Neural cell (in vitro differentiated cells): ENCODE measurements around the gene CEP85. TPM values are rescaled to one million over a fixed set of nuclear protein-coding genes. Genes with fewer than 3 reads are reported as not detected.

Experiments used
- H2AFZ ChIP-seq: fragments of 200-600, 300-800 bp; sonication (generic), shearing (Covaris generic); 2 replicates; pipeline ENCODE4 v1.6.0; 2014; ENCODE audit warnings: low read depth, mild to moderate bottlenecking, antibody characterized with exemption, low read length, moderate library complexity
- H3F3A ChIP-seq: fragments of 200-600 bp; shearing (Covaris generic); 2 replicates; pipeline ENCODE4 v1.6.1; 2016; ENCODE audit warnings: mild to moderate bottlenecking, moderate library complexity, mixed read lengths, antibody characterized with exemption, low read length; ENCODE audit not compliant: insufficient read depth, poor library complexity, severe bottlenecking
- H3K27ac ChIP-seq: fragments of 200-600, 300-800 bp; sonication (generic), shearing (Covaris generic); 2 replicates; pipeline ENCODE4 v1.5.1; 2014; ENCODE audit warnings: mild to moderate bottlenecking, low read length, moderate library complexity
- H3K27me3 ChIP-seq: fragments of 300-800, 200-600 bp; sonication (generic), shearing (Covaris generic); 2 replicates; pipeline ENCODE4 v1.6.0; 2014; ENCODE audit warnings: mild to moderate bottlenecking, low read depth, low read length, moderate library complexity; ENCODE audit not compliant: insufficient read depth
- H3K36me3 ChIP-seq: fragments of 300-800, 200-600 bp; sonication (generic), shearing (Covaris generic); 2 replicates; pipeline ENCODE4 v1.5.1; 2014; ENCODE audit warnings: mild to moderate bottlenecking, antibody characterized with exemption, low read length, moderate library complexity; ENCODE audit not compliant: insufficient read depth
- H3K4me2 ChIP-seq: fragments of 300-800, 200-600 bp; sonication (generic), shearing (Covaris generic); 2 replicates; pipeline ENCODE4 v1.6.0; 2014; ENCODE audit warnings: mild to moderate bottlenecking, low read length
- H3K4me3 ChIP-seq: fragments of 300-800, 200-600 bp; sonication (generic), shearing (Covaris generic); 2 replicates; pipeline ENCODE4 v1.5.1; 2014; ENCODE audit warnings: mild to moderate bottlenecking, low read length, moderate library complexity
- H3K79me2 ChIP-seq: fragments of 200-600 bp; shearing (Covaris generic); replicated peaks from 2 replicates; pipeline ENCODE4 v1.6.0; 2014; ENCODE audit warnings: mild to moderate bottlenecking, low read length, moderate library complexity; ENCODE audit not compliant: insufficient read depth
- H3K9ac ChIP-seq: fragments of 300-800, 200-600 bp; sonication (generic), shearing (Covaris generic); 2 replicates; pipeline ENCODE4 v1.6.1; 2016; ENCODE audit warnings: mild to moderate bottlenecking, low read length, mixed read lengths
- H3K9me2 ChIP-seq: fragments of 200-600 bp; shearing (Covaris generic); 2 replicates; pipeline ENCODE4 v1.6.1; 2016; ENCODE audit warnings: mild to moderate bottlenecking, low read length, mixed read lengths; ENCODE audit not compliant: insufficient read depth
- H3K9me3 ChIP-seq: fragments of 200-600, 300-800 bp; sonication (generic), shearing (Covaris generic); 2 replicates; pipeline ENCODE4 v1.6.1; 2016; ENCODE audit warnings: mild to moderate bottlenecking, mixed run types, low read length, moderate library complexity, mixed read lengths
- H4K20me1 ChIP-seq: fragments of 200-600 bp; shearing (Covaris generic); 2 replicates; pipeline ENCODE4 v1.6.1; 2016; ENCODE audit warnings: mild to moderate bottlenecking, mixed run types; ENCODE audit not compliant: insufficient read depth
- EP300 ChIP-seq: fragments of 450-650 bp; conservative IDR thresholded peaks from 2 replicates; pipeline ENCODE4 v1.6.1; 2014; ENCODE audit warnings: antibody characterized with exemption, mild to moderate bottlenecking, moderate library complexity; ENCODE audit not compliant: poor library complexity, severe bottlenecking
- EZH2 ChIP-seq: fragments of 200-600, 300-800 bp; shearing (Covaris generic), sonication (generic); IDR thresholded peaks from 2 replicates; pipeline ENCODE4 v1.6.1; 2014; ENCODE audit warnings: antibody characterized with exemption, low read length, borderline replicate concordance, mild to moderate bottlenecking; ENCODE audit not compliant: insufficient read depth, poor library complexity, severe bottlenecking
- MXI1 ChIP-seq: fragments of 450-650 bp; conservative IDR thresholded peaks from 2 replicates; pipeline ENCODE4 v1.6.1; 2014; ENCODE audit warnings: antibody characterized with exemption, mild to moderate bottlenecking; ENCODE audit not compliant: poor library complexity, severe bottlenecking
- POLR2AphosphoS5 ChIP-seq: IDR thresholded peaks from 2 replicates; pipeline ENCODE4 v1.6.1; 2012
- RAD21 ChIP-seq: fragments of 450-650 bp; conservative IDR thresholded peaks from 2 replicates; pipeline ENCODE4 v1.6.1; 2014; ENCODE audit warnings: antibody characterized with exemption, mild to moderate bottlenecking, moderate library complexity
- REST ChIP-seq: IDR thresholded peaks from 2 replicates; pipeline ENCODE4 v1.6.1; 2012; ENCODE audit warnings: borderline replicate concordance
- TAF1 ChIP-seq: IDR thresholded peaks from 2 replicates; pipeline ENCODE4 v1.6.1; 2012; ENCODE audit warnings: low read depth
- polyA plus RNA-seq: library from polyadenylated mRNA; depleted of rRNA; stranded (reverse); fragments of >200 nt; gene quantifications from 2 replicates; pipeline ENCODE4 v1.2.3, GENCODE V29; 2014
- TF ChIP-seq, protein P1 (sequence below): fragments of 450-650 bp; IDR thresholded peaks from 2 replicates; pipeline ENCODE4 v1.5.1; 2014; ENCODE audit warnings: antibody characterized with exemption, mild to moderate bottlenecking, moderate library complexity; ENCODE audit not compliant: poor library complexity, severe bottlenecking

The CEP85 gene
- polyA plus RNA-seq, 1 donor from 2014 or later = 20.5 TPM

DNA sequence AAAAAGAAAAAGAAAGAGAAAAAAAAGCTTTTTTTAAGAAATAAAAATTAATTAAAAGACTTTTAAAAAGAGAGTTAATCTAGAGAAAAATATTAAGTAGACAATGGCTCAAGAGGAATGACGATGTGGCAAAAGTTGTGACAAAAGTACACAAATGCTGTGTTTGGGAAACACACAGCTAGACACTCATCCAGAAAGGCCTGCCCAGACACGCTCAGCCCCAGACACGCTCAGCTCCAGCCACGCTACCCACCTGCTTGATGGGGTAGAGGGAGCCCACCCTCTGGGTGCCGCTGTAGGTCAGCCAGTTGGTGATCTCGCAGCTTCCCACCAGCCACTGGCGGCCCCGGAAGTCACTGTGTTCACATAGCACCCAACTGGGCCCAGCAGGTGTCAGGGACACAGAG is 94.0 kb downstream of the CEP85 start:
- Histone ChIP-seq H4K20me1 (no peaks in the 10 kb centered on the region), H3K9ac (no peak overlapping the region), H3K79me2 (no peaks in the 10 kb centered on the region), H3K27ac (no peak overlapping the region), H3F3A (no peaks in the 10 kb centered on the region), H3K9me3 (no peaks in the 10 kb centered on the region), H3K9me2 (no peaks in the 10 kb centered on the region), H3K4me2 (no peak overlapping the region), H2AFZ (no peak overlapping the region), H3K36me3 (no peaks in the 10 kb centered on the region), H3K27me3 (no peaks in the 10 kb centered on the region), H3K4me3 (no peak overlapping the region)
- TF ChIP-seq MXI1 (no peak), POLR2AphosphoS5 (no peak), REST (no peak), EZH2 (no peak), TAF1 (no peak), RAD21 (no peak), EP300 (no peak)
- TF ChIP-seq, protein P1, sequence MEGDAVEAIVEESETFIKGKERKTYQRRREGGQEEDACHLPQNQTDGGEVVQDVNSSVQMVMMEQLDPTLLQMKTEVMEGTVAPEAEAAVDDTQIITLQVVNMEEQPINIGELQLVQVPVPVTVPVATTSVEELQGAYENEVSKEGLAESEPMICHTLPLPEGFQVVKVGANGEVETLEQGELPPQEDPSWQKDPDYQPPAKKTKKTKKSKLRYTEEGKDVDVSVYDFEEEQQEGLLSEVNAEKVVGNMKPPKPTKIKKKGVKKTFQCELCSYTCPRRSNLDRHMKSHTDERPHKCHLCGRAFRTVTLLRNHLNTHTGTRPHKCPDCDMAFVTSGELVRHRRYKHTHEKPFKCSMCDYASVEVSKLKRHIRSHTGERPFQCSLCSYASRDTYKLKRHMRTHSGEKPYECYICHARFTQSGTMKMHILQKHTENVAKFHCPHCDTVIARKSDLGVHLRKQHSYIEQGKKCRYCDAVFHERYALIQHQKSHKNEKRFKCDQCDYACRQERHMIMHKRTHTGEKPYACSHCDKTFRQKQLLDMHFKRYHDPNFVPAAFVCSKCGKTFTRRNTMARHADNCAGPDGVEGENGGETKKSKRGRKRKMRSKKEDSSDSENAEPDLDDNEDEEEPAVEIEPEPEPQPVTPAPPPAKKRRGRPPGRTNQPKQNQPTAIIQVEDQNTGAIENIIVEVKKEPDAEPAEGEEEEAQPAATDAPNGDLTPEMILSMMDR = no peak

Other genes with a start within 250 kb of the CEP85 start
- gene PAFAH2, start 236.1 kb upstream of the CEP85 start, polyA plus RNA-seq = 7.9 and 10.4 TPM in 2 replicates
- 2.0 and 2.7 TPM in 2 replicates for gene EXTL1, start 212.4 kb upstream of the CEP85 start, polyA plus RNA-seq
- gene SLC30A2, start 188.1 kb upstream of the CEP85 start, polyA plus RNA-seq = 0.28 and 0.46 TPM in 2 replicates
- gene TRIM63, start 166.6 kb upstream of the CEP85 start, polyA plus RNA-seq = not detected in 2 replicates
- gene PDIK1L, start 122.4 kb upstream of the CEP85 start, polyA plus RNA-seq = 41.3 and 44.9 TPM in 2 replicates
- gene FAM110D, start 75.1 kb upstream of the CEP85 start, polyA plus RNA-seq = 0.31 and 0.48 TPM in 2 replicates
- not detected in 2 replicates for gene C1orf232, start 65.2 kb upstream of the CEP85 start, polyA plus RNA-seq
- gene ZNF593, start 64.3 kb upstream of the CEP85 start, polyA plus RNA-seq = 20.2 and 25.0 TPM in 2 replicates
- not detected in 2 replicates for gene ZNF593OS, start 62.4 kb upstream of the CEP85 start, polyA plus RNA-seq
- 2.2 and 7.8 TPM in 2 replicates for gene CNKSR1, start 56.7 kb upstream of the CEP85 start, polyA plus RNA-seq
- not detected in 2 replicates for gene CATSPER4, start 43.6 kb upstream of the CEP85 start, polyA plus RNA-seq
- gene SH3BGRL3, start 45.9 kb downstream of the CEP85 start, polyA plus RNA-seq = 7.5 and 12.8 TPM in 2 replicates
- 18.5 and 19.4 TPM in 2 replicates for gene UBXN11, start 72.4 kb downstream of the CEP85 start, polyA plus RNA-seq
- not detected in 2 replicates for gene CD52, start 83.8 kb downstream of the CEP85 start, polyA plus RNA-seq
- 0.18 and 2.5 TPM in 2 replicates for gene CRYBG2, start 119.9 kb downstream of the CEP85 start, polyA plus RNA-seq
- gene ZNF683, start 138.6 kb downstream of the CEP85 start, polyA plus RNA-seq = not detected in 2 replicates
- 0.94 and 1.0 TPM in 2 replicates for gene LIN28A, start 176.6 kb downstream of the CEP85 start, polyA plus RNA-seq
- 26.2 and 28.9 TPM in 2 replicates for gene DHDDS, start 198.1 kb downstream of the CEP85 start, polyA plus RNA-seq
- gene HMGN2, start 238.2 kb downstream of the CEP85 start, polyA plus RNA-seq = 615 and 621 TPM in 2 replicates